K562 (cell line): Measurements from ENCODE around the gene ANK3. TPM values are rescaled to one million over a fixed set of nuclear protein-coding genes. Genes with fewer than 3 reads are reported as not detected.

ENCODE experiments used
- ETV1 ChIP-seq: fragments of 450-650 bp; conservative IDR thresholded peaks from 2 replicates; pipeline ENCODE4 v1.6.1; 2016; ENCODE audit warnings: missing genetic modification characterization, control low read depth, low read depth, missing compliant biosample characterization
- HES1 ChIP-seq: fragments of 450-650 bp; IDR thresholded peaks from 2 replicates; pipeline ENCODE4 v1.6.1; 2016; ENCODE audit warnings: low read depth, mild to moderate bottlenecking, moderate library complexity
- HINFP ChIP-seq: fragments of 450-650 bp; conservative IDR thresholded peaks from 2 replicates; pipeline ENCODE4 v1.6.1; 2016; ENCODE audit warnings: missing genetic modification characterization, low read depth, mild to moderate bottlenecking, control low read depth, missing compliant biosample characterization
- HMGXB4 ChIP-seq: sonication (generic); formaldehyde crosslinking; IDR thresholded peaks from 2 replicates; pipeline ENCODE4 v1.8.1; 2023; ENCODE audit warnings: mild to moderate bottlenecking, missing genetic modification reagents
- KDM4B ChIP-seq, 2 experiments: fragments of 450-650 bp in 1 of 2; sonication (generic) in 1 of 2; IDR thresholded peaks; 2 replicates each; pipeline ENCODE4 v1.6.1; 2016 to 2017; ENCODE audit warnings: borderline replicate concordance in 2 of 2, antibody characterized with exemption in 1 of 2, low read depth in 1 of 2, mild to moderate bottlenecking in 1 of 2
- MCM3 ChIP-seq: fragments of 450-650 bp; IDR thresholded peaks from 2 replicates; pipeline ENCODE4 v1.6.1; 2016
- NFYB ChIP-seq: IDR thresholded peaks from 2 replicates; pipeline ENCODE4 v1.6.1; 2011; ENCODE audit warnings: mild to moderate bottlenecking, moderate library complexity; ENCODE audit not compliant: insufficient read length; ENCODE audit errors: extremely low read depth
- RAD21 ChIP-seq, 2 experiments: fragments of 250-450 bp in 1 of 2; fragments of 450-650 bp in 1 of 2; sonication (Bioruptor Pico) in 1 of 2; formaldehyde crosslinking in 1 of 2; IDR thresholded peaks in 1 of 2; conservative IDR thresholded peaks in 1 of 2; 2 replicates each; pipeline versions ENCODE4 v1.4.0 to v1.8.0; 2020 to 2022; ENCODE audit warnings: mild to moderate bottlenecking in 2 of 2, moderate library complexity in 1 of 2
- SIX5 ChIP-seq, 2 experiments: IDR thresholded peaks; 2 replicates each; pipeline ENCODE4 v1.6.1; 2011; ENCODE audit warnings: low read length in 2 of 2, borderline replicate concordance in 1 of 2, low read depth in 1 of 2, mild to moderate bottlenecking in 1 of 2, moderate library complexity in 1 of 2; ENCODE audit not compliant: insufficient read depth in 1 of 2
- SMARCE1 ChIP-seq: fragments of 450-650 bp; IDR thresholded peaks from 2 replicates; pipeline ENCODE4 v1.7.1; 2016; ENCODE audit warnings: mild to moderate bottlenecking
- SNIP1 ChIP-seq: fragments of 450-650 bp; IDR thresholded peaks from 2 replicates; pipeline ENCODE4 v1.7.1; 2017; ENCODE audit warnings: low read depth, mild to moderate bottlenecking
- TCF7 ChIP-seq: sonication (generic); IDR thresholded peaks from 2 replicates; pipeline ENCODE4 v1.6.1; 2016; ENCODE audit warnings: antibody characterized with exemption, borderline replicate concordance
- ZBTB7A ChIP-seq: IDR thresholded peaks from 2 replicates; pipeline ENCODE4 v1.6.1; 2011; ENCODE audit warnings: low read depth, mild to moderate bottlenecking, low read length, moderate library complexity, borderline replicate concordance; ENCODE audit not compliant: control insufficient read depth
- ZNF134 ChIP-seq: fragments of 250-450 bp; sonication (Bioruptor Pico); conservative IDR thresholded peaks from 2 replicates; pipeline ENCODE4 v1.4.0; 2020
- ZNF347 ChIP-seq: fragments of 450-650 bp; formaldehyde crosslinking; IDR thresholded peaks from 2 replicates; pipeline ENCODE4 v1.4.0; 2020; ENCODE audit warnings: low read depth, mild to moderate bottlenecking, moderate library complexity
- ZNF444 ChIP-seq: fragments of 250-450 bp; sonication (Bioruptor Pico); IDR thresholded peaks from 2 replicates; pipeline ENCODE4 v1.4.0; 2020; ENCODE audit warnings: mild to moderate bottlenecking, moderate library complexity
- ZNF511 ChIP-seq: sonication (generic); formaldehyde crosslinking; IDR thresholded peaks from 2 replicates; pipeline ENCODE4 v1.8.0; 2022; ENCODE audit warnings: mild to moderate bottlenecking, missing genetic modification reagents
- polyA plus RNA-seq, 8 experiments: library from polyadenylated mRNA; depleted of rRNA in 4 of 8; stranded (reverse) in 5 of 8; unstranded in 3 of 8; fragments of >200 nt; fragmentation: Nextera tagmentation in 2 of 8; fragmentation: Illumina TruSeq in 1 of 8; extraction: Ambion mirVana in 2 of 8; extraction: Trizol in 1 of 8; gene quantifications; 2 replicates each; pipeline versions ENCODE4 v1.2.1 to v1.2.3, GENCODE V29; 2011 to 2014; ENCODE audit warnings: inconsistent platforms in 1 of 8, missing spikeins in 1 of 8
- total RNA-seq, 7 experiments: library from RNA; depleted of rRNA in 6 of 7; stranded (reverse); fragments of >200 nt in 6 of 7; fragmentation: Illumina TruSeq in 2 of 7; extraction: Trizol in 2 of 7; gene quantifications; 2 replicates each; pipeline versions ENCODE4 v1.2.1 to v1.2.3, GENCODE V29; 2011 to 2021; ENCODE audit warnings: low replicate concordance in 1 of 7

Gene ANK3
- total and polyA plus RNA-seq, 9 of the 15 experiments (the other 6 are each of a cell fraction or from before 2014, with no cell fraction given), result 10.0 to 32.3 (median 17.9) TPM

GRCh38 chr10:60099998-60100747, 289.5 kb downstream of the ANK3 start (continued):
- TF ChIP-seq SNIP1 (no peak), RAD21 (CRISPR knock-in tag; conservative IDR thresholded peaks at IDR 0.05 in 1 of 2, IDR thresholded peaks at IDR 0.05 in 1 of 2) (peak; percentile 65 to 85), HES1 (no peak), TCF7 (no peak), ZNF511 (CRISPR knock-in tag) (no peak), HMGXB4 (CRISPR knock-in tag) (no peak), NFYB (no peak), SMARCE1 (no peak), ZNF347 (CRISPR knock-in tag) (no peak), ZBTB7A (no peak), ETV1 (tag) (no peak), ZNF444 (no peak), MCM3 (no peak), KDM4B (IDR thresholded peaks at IDR 0.05; ENCODE audit: borderline replicate concordance in 2 of 2, low read depth in 1 of 2) (no peak), ZNF134 (CRISPR knock-in tag) (no peak), HINFP (tag) (no peak), SIX5 (IDR thresholded peaks at IDR 0.05; ENCODE audit: borderline replicate concordance in 1 of 2, insufficient read depth in 1 of 2, low read depth in 1 of 2, low read length in 2 of 2) (no peak)
